ENCODE results near the gene HOXB3. TPM values are rescaled to one million over a fixed set of nuclear protein-coding genes. Genes with fewer than 3 reads are reported as not detected.
A peak's percentile ranks its signal among the peaks of the same experiment; 100 is the strongest.

The HOXB3 gene
- total and polyA plus RNA-seq, 2 of the 13 experiments (the other 11 are each of a cell fraction or from before 2014, with no cell fraction given), result not detected

GRCh38 chr17:48601539-48602425 lies 11.7 kb upstream of the HOXB3 start:
- Histone ChIP-seq H3K9me3 (ENCODE audit: low read length) (no peaks in the 10 kb centered on the region), H2AFZ (ENCODE audit: low read length) (no peak overlapping the region), H3K4me3 (replicated peaks in 1 of 3; ENCODE audit: insufficient read depth in 1 of 3, low read depth in 2 of 3, low read length in 3 of 3) (no peak overlapping the region), H3K79me2 (ENCODE audit: insufficient read depth, low read length) (no peaks in the 10 kb centered on the region), H3K4me2 (ENCODE audit: low read depth, low read length) (0 out of 2 replicates have a peak overlapping the region, but pooled peaks have one; percentile 32), H3K4me1 (ENCODE audit: insufficient read depth, low read length) (peaks cover 10% of the 10 kb centered on the region; the same call in 1 of the 2 replicates), H3K27me3 (ENCODE audit: control insufficient read depth in 1 of 2, insufficient read depth in 2 of 2, low read length in 2 of 2) (peaks cover 38 to 98% of the 10 kb centered on the region in 2 experiments), H3K27ac (ENCODE audit: extremely low read length, insufficient read depth, low read length) (no peak overlapping the region), H4K20me1 (ENCODE audit: insufficient read depth, low read length) (peaks cover 2% of the 10 kb centered on the region; the same call in 1 of the 2 replicates), H3K9ac (ENCODE audit: insufficient read depth, low read depth, low read length) (no peak overlapping the region), H3K36me3 (replicated peaks in 1 of 2; ENCODE audit: control insufficient read depth in 1 of 2, insufficient read depth in 2 of 2, low read length in 2 of 2) (no peaks in the 10 kb centered on the region)
- CTCF ChIA-PET (ENCODE audit: low intra/inter-chr PET ratio, low total read pairs), result interaction anchor here (1.1 kb wide), 1 partner anchor 11 kb away, joined by 4 read pairs; no protein-coding TSS in a partner anchor
- WGBS (ENCODE audit: low lambda C conversion rate), result 12% methylated on average over 17 of the region's 35 CpGs
- TF ChIP-seq SALL1 (CRISPR knock-in tag; IDR thresholded peaks at IDR 0.05) (no peak), EZH2 (conservative IDR thresholded peaks at IDR 0.05; ENCODE audit: low read depth, low read length) (peak; percentile 96)
- POLR2A ChIA-PET, result no interaction called here
- ATAC-seq (peak; percentile 32; the same call in 2 of the 3 replicates), DNase-seq (ENCODE audit: low spot score) (no peak), FAIRE-seq (no peak)
- BruUV-seq (replicated peaks), result no TSS peak
- intact Hi-C loops (cut with micrococcal nuclease; ENCODE audit: unreplicated experiment) (no loop called here), in situ Hi-C loops (cut with HindIII; ENCODE audit: extremely low pct_ligation_motif_present, low pct_unique_long_range_greater_than_20kb) (no loop called here)

- Histone ChIP-seq H3K9ac (ENCODE audit: insufficient read depth, low read depth, low read length) (no peak overlapping the region), H3K4me1 (ENCODE audit: insufficient read depth, low read length) (peaks cover 10% of the 10 kb centered on the region; the same call in 1 of the 2 replicates), H3K4me3 (replicated peaks in 1 of 3; ENCODE audit: insufficient read depth in 1 of 3, low read depth in 2 of 3, low read length in 3 of 3) (no peak overlapping the region), H3K4me2 (ENCODE audit: low read depth, low read length) (no peak overlapping the region), H4K20me1 (ENCODE audit: insufficient read depth, low read length) (peaks cover 2% of the 10 kb centered on the region; the same call in 1 of the 2 replicates), H3K27me3 (ENCODE audit: control insufficient read depth in 1 of 2, insufficient read depth in 2 of 2, low read length in 2 of 2) (peaks cover 41 to 98% of the 10 kb centered on the region in 2 experiments), H3K36me3 (replicated peaks in 1 of 2; ENCODE audit: control insufficient read depth in 1 of 2, insufficient read depth in 2 of 2, low read length in 2 of 2) (no peaks in the 10 kb centered on the region), H3K79me2 (ENCODE audit: insufficient read depth, low read length) (no peaks in the 10 kb centered on the region), H3K9me3 (ENCODE audit: low read length) (no peaks in the 10 kb centered on the region), H3K27ac (ENCODE audit: extremely low read length, insufficient read depth, low read length) (no peak overlapping the region), H2AFZ (ENCODE audit: low read length) (no peak overlapping the region)
- no peak for DNase-seq (ENCODE audit: low spot score)
- POLR2A ChIA-PET, result no interaction called here
- intact Hi-C loops (cut with micrococcal nuclease; ENCODE audit: unreplicated experiment) (no loop called here), in situ Hi-C loops (cut with HindIII; ENCODE audit: extremely low pct_ligation_motif_present, low pct_unique_long_range_greater_than_20kb) (no loop called here)
- CTCF ChIA-PET (ENCODE audit: low intra/inter-chr PET ratio, low total read pairs), result no interaction called here
- WGBS (ENCODE audit: low lambda C conversion rate), result 8% methylated on average over 4 of the region's 4 CpGs
- ATAC-seq, result no peak
- BruUV-seq (replicated peaks), result no TSS peak
- FAIRE-seq, result no peak
- TF ChIP-seq GPBP1L1 (CRISPR knock-in tag; IDR thresholded peaks at IDR 0.05) (no peak), ZGPAT (CRISPR knock-in tag; IDR thresholded peaks at IDR 0.05) (no peak), ZNF777 (CRISPR knock-in tag; IDR thresholded peaks at IDR 0.05) (no peak), SOX5 (CRISPR knock-in tag; IDR thresholded peaks at IDR 0.05; ENCODE audit: borderline replicate concordance) (no peak), TRIM24 (CRISPR knock-in tag; IDR thresholded peaks at IDR 0.05) (no peak), ZNF816 (CRISPR knock-in tag; IDR thresholded peaks at IDR 0.05; ENCODE audit: borderline replicate concordance) (no peak), MYC (CRISPR knock-in tag; IDR thresholded peaks at IDR 0.05; ENCODE audit: borderline replicate concordance) (no peak), THAP8 (CRISPR knock-in tag; IDR thresholded peaks at IDR 0.05; ENCODE audit: borderline replicate concordance) (no peak), KDM5A (IDR thresholded peaks at IDR 0.05; ENCODE audit: borderline replicate concordance, low read length) (no peak), ZBTB14 (CRISPR knock-in tag; IDR thresholded peaks at IDR 0.05) (no peak), ARNTL (CRISPR knock-in tag; IDR thresholded peaks at IDR 0.05) (no peak)
Observed at GRCh38 chr17:48601207-48601538, 11.1 kb upstream of the HOXB3 start.
